Endodermal cell (in vitro differentiated cells): Measurements from ENCODE around the gene KRTAP4-8. TPM values are rescaled to one million over a fixed set of nuclear protein-coding genes. Genes with fewer than 3 reads are reported as not detected.

Source experiments
- DNase-seq: peaks from one replicate; pipeline ENCODE4 v3.0.0-alpha.2; 2017
- H3K27ac ChIP-seq: 2 replicates; pipeline ENCODE4 v1.5.1; 2013; ENCODE audit warnings: mild to moderate bottlenecking, low read depth, low read length, moderate library complexity
- H3K27me3 ChIP-seq: 2 replicates; pipeline ENCODE4 v1.6.1; 2013; ENCODE audit warnings: mild to moderate bottlenecking, low read length, moderate library complexity; ENCODE audit not compliant: insufficient read depth, control insufficient read depth, poor library complexity, severe bottlenecking
- H3K36me3 ChIP-seq: 2 replicates; pipeline ENCODE4 v1.7.0; 2013; ENCODE audit warnings: mild to moderate bottlenecking, low read length, moderate library complexity; ENCODE audit not compliant: control insufficient read depth, insufficient read depth
- H3K4me1 ChIP-seq: one replicate; pipeline ENCODE4 v1.7.0; 2013; ENCODE audit warnings: low read length; ENCODE audit not compliant: control insufficient read depth, insufficient read depth
- H3K4me3 ChIP-seq: 2 replicates; pipeline ENCODE4 v1.5.1; 2013; ENCODE audit warnings: mild to moderate bottlenecking, low read length, moderate library complexity
- H3K9ac ChIP-seq: 2 replicates; pipeline ENCODE4 v1.6.1; 2013; ENCODE audit warnings: mild to moderate bottlenecking, low read length, moderate library complexity; ENCODE audit not compliant: poor library complexity, severe bottlenecking; ENCODE audit errors: extremely low read depth
- H3K9me3 ChIP-seq: 2 replicates; pipeline ENCODE4 v1.6.1; 2013; ENCODE audit warnings: mild to moderate bottlenecking, low read length, moderate library complexity; ENCODE audit not compliant: control insufficient read depth
- H3K27ac Mint-ChIP-seq: 2 replicates; pipeline ENCODE4 v1.8.0; 2020; ENCODE audit warnings: mixed read lengths
- H3K27me3 Mint-ChIP-seq: 2 replicates; pipeline ENCODE4 v1.8.0; 2021; ENCODE audit warnings: mild to moderate bottlenecking, mixed read lengths; ENCODE audit not compliant: insufficient read depth
- H3K36me3 Mint-ChIP-seq: 2 replicates; pipeline ENCODE4 v1.8.0; 2020; ENCODE audit warnings: low read depth, mixed read lengths
- H3K4me1 Mint-ChIP-seq: 2 replicates; pipeline ENCODE4 v1.8.0; 2020; ENCODE audit warnings: mixed read lengths
- H3K4me3 Mint-ChIP-seq: 2 replicates; pipeline ENCODE4 v1.8.0; 2020; ENCODE audit warnings: mild to moderate bottlenecking, moderate library complexity, mixed read lengths
- H3K9me3 Mint-ChIP-seq: 2 replicates; pipeline ENCODE4 v1.8.0; 2020; ENCODE audit warnings: mild to moderate bottlenecking, mixed read lengths
- CTCF ChIP-seq: fragments of 200-600 bp; sonication (generic); conservative IDR thresholded peaks from 2 replicates; pipeline ENCODE4 v1.5.0; 2021; ENCODE audit warnings: antibody characterized with exemption, mild to moderate bottlenecking
- WGBS, 2 experiments: methylation state at CpG; one replicate each; pipeline versions ENCODE4 v1.1.5 to v1.1.7; 2013; ENCODE audit warnings: missing lambda C conversion rate in 2 of 2, mixed read lengths in 1 of 2; ENCODE audit not compliant: insufficient coverage in 1 of 2, insufficient read length in 1 of 2; 5-methylcytosine and 5-hydroxymethylcytosine counted together
- long read RNA-seq, 4 experiments: library from polyadenylated mRNA in 2 of 4; library from RNA in 1 of 4; library from capped mRNA in 1 of 4; stranded (forward) in 3 of 4; unstranded in 1 of 4; transcript quantifications; one replicate each; pipeline ENCODE4 v2.0.0, GENCODE V29; 2020 to 2021; ENCODE audit warnings: inconsistent platforms in 1 of 4
- polyA plus RNA-seq, 2 experiments: library from polyadenylated mRNA; stranded (reverse); fragments of 50-300 nt; gene quantifications; one replicate each; pipeline ENCODE4 v1.2.3, GENCODE V29; 2013
- total RNA-seq, 2 donors: library from RNA; stranded (reverse); fragmentation: NEBNext Ultra II Directional in 1 of 2; extraction: Animal tissue kit (Norgen Biotek cat#: 25700) in 1 of 2; gene quantifications; 2 replicates in 1 of 2; 3 replicates in 1 of 2; pipeline ENCODE4 v1.2.1, GENCODE V29; 2021

The KRTAP4-8 gene
- total RNA-seq = not detected
- not detected for polyA plus RNA-seq (2013, experiment 1 of 2)
- not detected for polyA plus RNA-seq (2013, experiment 2 of 2)
- long read RNA-seq, experiment 1 = 0 reads
- long read RNA-seq, experiment 2 = 0 reads
- long read RNA-seq, experiment 3 = 0 reads
- long read RNA-seq, experiment 4 = 0 reads

- no peaks in the 10 kb centered on the region for H3K36me3 Mint-ChIP-seq
- Histone ChIP-seq H3K9me3 (peaks cover 4% of the 10 kb centered on the region), H3K27ac (no peak within 1 kb of the TSS), H3K9ac (no peak within 1 kb of the TSS), H3K27me3 (no peaks in the 10 kb centered on the region), H3K4me1 (no peaks in the 10 kb centered on the region), H3K4me3 (no peak within 1 kb of the TSS), H3K36me3 (no peaks in the 10 kb centered on the region)
- 85% methylated on average over 1 of the region's 4 CpGs; no CpG with 5 or more reads in 1 of the 2 experiments for WGBS, 2 experiments
- no peak for DNase-seq
- TF ChIP-seq CTCF = no peak
- no peak within 1 kb of the TSS for H3K27ac Mint-ChIP-seq
- H3K9me3 Mint-ChIP-seq = peaks cover 10% of the 10 kb centered on the region
- no peaks in the 10 kb centered on the region for H3K4me1 Mint-ChIP-seq
- H3K27me3 Mint-ChIP-seq = peaks cover 3% of the 10 kb centered on the region
- no peak within 1 kb of the TSS for H3K4me3 Mint-ChIP-seq
Observed at GRCh38 chr17:41098042-41098441, at the start of gene KRTAP4-8. TSS of gene KRTAP4-8 (minus strand) at chr17:41098142. CDS start at chr17:41098084, 58 bp downstream.

GRCh38 chr17:41145261-41145660, 47.3 kb upstream of the KRTAP4-8 start:
- Mint-ChIP-seq H3K4me3 (no peak overlapping the region), H3K9me3 (peaks cover 37% of the 10 kb centered on the region), H3K27ac (no peak overlapping the region), H3K27me3 (no peaks in the 10 kb centered on the region), H3K36me3 (peaks cover 2% of the 10 kb centered on the region), H3K4me1 (no peaks in the 10 kb centered on the region)
- TF ChIP-seq CTCF = no peak
- DNase-seq = no peak
- no peaks in the 10 kb centered on the region for H3K36me3 ChIP-seq
- peaks cover 5% of the 10 kb centered on the region for H3K9me3 ChIP-seq
- no peaks in the 10 kb centered on the region for H3K27me3 ChIP-seq
- H3K4me1 ChIP-seq = no peaks in the 10 kb centered on the region
- H3K27ac ChIP-seq = no peak overlapping the region
- H3K4me3 ChIP-seq = no peak overlapping the region
- WGBS, 2 experiments = 80 to 100% methylated on average over 1 to 2 of the region's 2 CpGs
- H3K9ac ChIP-seq = no peak overlapping the region

DNA sequence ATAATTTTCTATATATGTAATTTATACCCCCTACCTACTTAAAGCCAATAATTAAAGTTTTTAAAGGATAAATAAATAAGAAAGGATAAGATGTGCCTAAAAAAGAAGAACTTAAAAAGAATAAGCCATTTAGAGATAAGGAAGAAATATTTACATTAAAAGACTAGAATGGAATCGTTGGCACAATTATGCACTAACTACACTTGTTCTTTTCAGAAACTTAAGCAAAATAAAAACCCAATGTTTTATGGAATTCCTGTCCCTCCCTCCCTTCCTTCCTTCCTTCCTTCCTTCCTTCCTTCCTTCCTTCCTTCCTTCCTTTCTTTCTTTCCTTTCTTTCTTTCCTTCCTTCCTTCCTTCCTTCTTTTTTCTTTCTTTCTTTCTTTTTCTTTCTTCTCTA, 46.9 kb upstream of the KRTAP4-8 start:
- Histone ChIP-seq H3K9ac (no peak overlapping the region), H3K4me3 (no peak overlapping the region), H3K4me1 (no peaks in the 10 kb centered on the region), H3K27ac (no peak overlapping the region), H3K9me3 (peaks cover 5% of the 10 kb centered on the region), H3K27me3 (no peaks in the 10 kb centered on the region), H3K36me3 (no peaks in the 10 kb centered on the region)
- Mint-ChIP-seq H3K4me3 (no peak overlapping the region), H3K4me1 (no peaks in the 10 kb centered on the region), H3K36me3 (peaks cover 2% of the 10 kb centered on the region), H3K9me3 (peaks cover 38% of the 10 kb centered on the region), H3K27ac (no peak overlapping the region), H3K27me3 (no peaks in the 10 kb centered on the region)
- no peak for TF ChIP-seq CTCF
- no peak for DNase-seq
- 92 to 100% methylated on average over 1 of the region's 1 CpG for WGBS, 2 experiments
